Measurements from ENCODE around the gene ARAF. TPM values are rescaled to one million over a fixed set of nuclear protein-coding genes. Genes with fewer than 3 reads are reported as not detected.

The ARAF gene
- polyA plus RNA-seq, 2 of the 4 experiments (the other 2 are of a cell fraction) = 37.9 to 49.0 TPM

- DNase-seq (ENCODE audit: low read depth in 1 of 2, low spot score in 1 of 2) (no peak), FAIRE-seq (no peak), ATAC-seq (no peak)
- ChIA-PET CTCF (interaction anchor here (1.3 kb wide), 1 partner anchor 8 kb away, joined by 3 read pairs; no protein-coding TSS in a partner anchor), POLR2A (no interaction called here)
- Histone ChIP-seq H3K4me3 (no peak overlapping the region), H3K4me1 (no peaks in the 10 kb centered on the region), H3K9me3 (no peaks in the 10 kb centered on the region), H3K27ac (no peak overlapping the region), H3K4me2 (peak overlapping the region; percentile 70)
- no peak for TF ChIP-seq HOXA7 (CRISPR knock-in tag; IDR thresholded peaks at IDR 0.05)
- no peak for TF ChIP-seq CEBPB (IDR thresholded peaks at IDR 0.05)
- no peak for TF ChIP-seq CHD2 (IDR thresholded peaks at IDR 0.05; ENCODE audit: low read length, partially characterized antibody)
- no peak for TF ChIP-seq EHF (CRISPR knock-in tag; IDR thresholded peaks at IDR 0.05)
- TF ChIP-seq FOSL2 (IDR thresholded peaks at IDR 0.05) = no peak
- no peak for TF ChIP-seq FOSL2 (CRISPR knock-in tag; IDR thresholded peaks at IDR 0.05)
- TF ChIP-seq KDM5A (IDR thresholded peaks at IDR 0.05) = no peak
- no peak for TF ChIP-seq PHF8 (IDR thresholded peaks at IDR 0.05; ENCODE audit: borderline replicate concordance, low read depth)
- TF ChIP-seq NFE2L2 (conservative IDR thresholded peaks at IDR 0.05; ENCODE audit: low read length) = no peak
- no peak for TF ChIP-seq CTCF (IDR thresholded peaks at IDR 0.05)
- no peak for TF ChIP-seq KDM1A (IDR thresholded peaks at IDR 0.05; ENCODE audit: low read depth)
- no peak for TF ChIP-seq RAD21 (conservative IDR thresholded peaks at IDR 0.05 in 1 of 2, IDR thresholded peaks at IDR 0.05 in 1 of 2)
- no peak for TF ChIP-seq ESRRA (IDR thresholded peaks at IDR 0.05; ENCODE audit: borderline replicate concordance, low read length)
- no peak for TF ChIP-seq ZSCAN20 (CRISPR knock-in tag; IDR thresholded peaks at IDR 0.05)
- no peak for TF ChIP-seq PBX3 (IDR thresholded peaks at IDR 0.05)
- TF ChIP-seq POLR2AphosphoS2 (conservative IDR thresholded peaks at IDR 0.05; ENCODE audit: low read length) = no peak
- WGBS (ENCODE audit: missing lambda C conversion rate) = 38% methylated on average over 4 of the region's 9 CpGs
Measured at GRCh38 chrX:47620303-47620685, 59.3 kb downstream of the ARAF start.

Small RNAs within 50 kb of the gene (small RNA-seq; reads per million reads assigned to genes)
- 0 reads per million in 6 experiments for gene MIR4769

Other genes with a start within 250 kb of the ARAF start
- 0.06 and 0.13 TPM in 2 replicates for gene ZNF157, start 190.6 kb upstream of the ARAF start, polyA plus RNA-seq (2011; rRNA removed)
- 0.05 to 0.08 TPM (median 0.05 TPM) in 3 replicates for gene ZNF157, start 190.6 kb upstream of the ARAF start, polyA plus RNA-seq (2017; fragmentation: RNase III; extraction: RNeasy Plus Mini Kit Qiagen cat#74134 plus additional on column Dnase treatment)
- 6.1 and 6.5 TPM in 2 replicates for gene ZNF41, start 78.0 kb upstream of the ARAF start, polyA plus RNA-seq (2011; rRNA removed)
- 3.5 to 3.8 TPM (median 3.6 TPM) in 3 replicates for gene ZNF41, start 78.0 kb upstream of the ARAF start, polyA plus RNA-seq (2017; fragmentation: RNase III; extraction: RNeasy Plus Mini Kit Qiagen cat#74134 plus additional on column Dnase treatment)
- 83.2 and 131 TPM in 2 replicates for gene TIMP1, start 21.2 kb downstream of the ARAF start, polyA plus RNA-seq (2011; rRNA removed)
- 139 to 150 TPM (median 144 TPM) in 3 replicates for gene TIMP1, start 21.2 kb downstream of the ARAF start, polyA plus RNA-seq (2017; fragmentation: RNase III; extraction: RNeasy Plus Mini Kit Qiagen cat#74134 plus additional on column Dnase treatment)
- not detected in 2 replicates for gene SYN1, start 58.7 kb downstream of the ARAF start, polyA plus RNA-seq (2011; rRNA removed)
- 0.05 to 0.21 TPM (median 0.14 TPM) in 3 replicates for gene SYN1, start 58.7 kb downstream of the ARAF start, polyA plus RNA-seq (2017; fragmentation: RNase III; extraction: RNeasy Plus Mini Kit Qiagen cat#74134 plus additional on column Dnase treatment)
- 0.14 and 0.15 TPM in 2 replicates for gene CFP, start 68.7 kb downstream of the ARAF start, polyA plus RNA-seq (2011; rRNA removed)
- gene CFP, start 68.7 kb downstream of the ARAF start, polyA plus RNA-seq (2017; fragmentation: RNase III; extraction: RNeasy Plus Mini Kit Qiagen cat#74134 plus additional on column Dnase treatment) = 0.49 to 0.91 TPM (median 0.54 TPM) in 3 replicates
- gene ELK1, start 89.4 kb downstream of the ARAF start, polyA plus RNA-seq (2011; rRNA removed) = 14.6 and 15.3 TPM in 2 replicates
- gene ELK1, start 89.4 kb downstream of the ARAF start, polyA plus RNA-seq (2017; fragmentation: RNase III; extraction: RNeasy Plus Mini Kit Qiagen cat#74134 plus additional on column Dnase treatment) = 20.6 to 23.5 TPM (median 21.9 TPM) in 3 replicates
- gene UXT, start 98.0 kb downstream of the ARAF start, polyA plus RNA-seq (2011; rRNA removed) = 172 and 186 TPM in 2 replicates
- 166 to 181 TPM (median 175 TPM) in 3 replicates for gene UXT, start 98.0 kb downstream of the ARAF start, polyA plus RNA-seq (2017; fragmentation: RNase III; extraction: RNeasy Plus Mini Kit Qiagen cat#74134 plus additional on column Dnase treatment)

Measured in A549 (cell line).